Measurements from ENCODE around the gene BTLA. TPM values are rescaled to one million over a fixed set of nuclear protein-coding genes. Genes with fewer than 3 reads are reported as not detected.
"Not testable (repeated sequence)": the region's sequence is repeated elsewhere in the genome, so short reads cannot be mapped to it uniquely, and the experiment has no call there.

Gene BTLA
- total and polyA plus RNA-seq, 4 donors: 0.06 to 0.32 (median 0.12) TPM

DNA sequence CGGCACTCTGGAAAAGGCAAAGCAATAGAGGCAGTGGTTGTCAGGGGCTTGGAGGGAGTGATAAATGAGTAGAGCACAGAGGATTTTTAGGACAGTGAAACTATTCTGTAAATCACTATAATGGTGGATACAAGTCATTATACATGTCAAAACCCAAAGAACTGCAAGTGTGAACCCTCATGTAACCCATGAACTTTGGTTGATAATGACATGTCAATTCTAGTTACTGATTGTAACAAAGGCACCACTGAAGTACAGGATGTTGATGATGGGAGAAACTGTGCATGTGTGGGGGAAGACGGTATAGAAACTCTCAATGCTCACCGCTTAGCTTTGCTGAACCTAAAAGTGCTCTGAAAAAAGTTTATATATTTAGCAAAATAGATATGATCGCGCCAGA lies 36.0 kb downstream of the BTLA start:
- 57% methylated on average over 2 of the region's 5 CpGs for WGBS (ENCODE audit: insufficient coverage)
- no peak overlapping the region for H3K27ac ChIP-seq (ENCODE audit: low read depth, low read length)

GRCh38 chr3:112461787-112462186 lies 37.5 kb downstream of the BTLA start:
- not testable (repeated sequence) for H3K4me3 ChIP-seq (ENCODE audit: low read depth, low read length); DNase-seq (ENCODE audit: low read depth in 4 of 6, low spot score in 6 of 6); H3K27ac ChIP-seq (ENCODE audit: low read depth, low read length); H3K9me3 ChIP-seq (ENCODE audit: control insufficient read depth, insufficient read depth, low read length); H3K4me1 ChIP-seq (ENCODE audit: control insufficient read depth, insufficient read depth, low read length); H3K27me3 ChIP-seq (ENCODE audit: control insufficient read depth, insufficient read depth, low read length); H3K36me3 ChIP-seq (ENCODE audit: control insufficient read depth, insufficient read depth, low read length)
- no CpG with 5 or more reads among the region's 2 CpGs for WGBS (ENCODE audit: insufficient coverage)

More for the DNA sequence above, 36.0 kb downstream of the BTLA start:
- DNase-seq (ENCODE audit: low read depth in 4 of 6, low spot score in 6 of 6): no peak
- Histone ChIP-seq H3K27me3 (ENCODE audit: control insufficient read depth, insufficient read depth, low read length) (no peaks in the 10 kb centered on the region), H3K4me1 (ENCODE audit: control insufficient read depth, insufficient read depth, low read length) (no peaks in the 10 kb centered on the region), H3K9me3 (ENCODE audit: control insufficient read depth, insufficient read depth, low read length) (no peaks in the 10 kb centered on the region), H3K4me3 (ENCODE audit: low read depth, low read length) (no peak overlapping the region), H3K36me3 (ENCODE audit: control insufficient read depth, insufficient read depth, low read length) (no peaks in the 10 kb centered on the region)

GRCh38 chr3:112460519-112461195 lies 38.6 kb downstream of the BTLA start:
- Histone ChIP-seq H3K4me1 (ENCODE audit: control insufficient read depth, insufficient read depth, low read length) (no peaks in the 10 kb centered on the region), H3K36me3 (ENCODE audit: control insufficient read depth, insufficient read depth, low read length) (no peaks in the 10 kb centered on the region), H3K4me3 (ENCODE audit: low read depth, low read length) (no peak overlapping the region), H3K27ac (ENCODE audit: low read depth, low read length) (no peak overlapping the region), H3K9me3 (ENCODE audit: control insufficient read depth, insufficient read depth, low read length) (no peaks in the 10 kb centered on the region), H3K27me3 (ENCODE audit: control insufficient read depth, insufficient read depth, low read length) (no peaks in the 10 kb centered on the region)
- WGBS (ENCODE audit: insufficient coverage): no CpG with 5 or more reads among the region's 2 CpGs
- DNase-seq (ENCODE audit: low read depth in 4 of 6, low spot score in 6 of 6): no peak

DNA sequence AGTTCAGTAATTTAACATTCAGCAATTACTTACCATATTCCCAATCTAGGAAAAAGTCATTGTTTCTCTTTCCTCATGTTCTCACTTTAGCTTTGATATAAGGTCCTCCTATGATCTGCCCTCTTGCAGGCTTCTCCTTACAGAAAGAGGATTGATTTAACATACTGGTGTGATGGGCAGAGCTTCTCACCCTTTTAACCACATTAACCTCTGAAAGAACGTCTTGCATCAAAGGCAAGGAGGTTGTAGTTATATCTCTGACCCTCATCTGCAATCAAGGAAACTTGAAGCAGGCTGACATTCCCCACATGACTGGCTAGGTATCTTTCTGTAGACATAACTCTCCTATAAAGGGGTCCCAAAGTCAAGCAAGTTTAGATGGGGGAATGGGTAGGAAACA lies 39.5 kb downstream of the BTLA start:
- Histone ChIP-seq H3K9me3 (ENCODE audit: control insufficient read depth, insufficient read depth, low read length) (no peaks in the 10 kb centered on the region), H3K27ac (ENCODE audit: low read depth, low read length) (no peak overlapping the region), H3K4me3 (ENCODE audit: low read depth, low read length) (no peak overlapping the region), H3K4me1 (ENCODE audit: control insufficient read depth, insufficient read depth, low read length) (no peaks in the 10 kb centered on the region), H3K36me3 (ENCODE audit: control insufficient read depth, insufficient read depth, low read length) (no peaks in the 10 kb centered on the region), H3K27me3 (ENCODE audit: control insufficient read depth, insufficient read depth, low read length) (no peaks in the 10 kb centered on the region)
- DNase-seq (ENCODE audit: low read depth in 4 of 6, low spot score in 6 of 6): no peak
- no CpG with 5 or more reads among the region's 1 CpG for WGBS (ENCODE audit: insufficient coverage)

DNA sequence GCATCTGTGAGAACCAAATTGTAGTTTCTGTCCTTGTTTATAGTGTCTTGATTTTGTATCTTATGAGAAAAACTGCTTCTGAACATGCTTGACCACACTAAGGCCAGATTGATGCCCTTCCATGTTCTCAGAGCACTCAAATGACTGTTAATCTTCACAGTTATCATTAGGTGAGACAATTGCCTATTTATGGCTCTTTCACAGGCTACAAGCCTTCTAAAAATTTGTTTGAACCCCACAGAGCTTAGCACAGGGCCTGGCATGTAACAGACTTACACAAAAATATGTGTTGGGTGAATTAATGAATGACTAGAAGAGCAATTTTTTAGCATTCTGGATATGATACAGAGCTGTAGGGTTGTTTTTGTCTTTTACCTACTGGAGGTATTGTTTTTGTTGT lies 43.1 kb downstream of the BTLA start:
- DNase-seq (ENCODE audit: low read depth in 4 of 6, low spot score in 6 of 6): no peak
- Histone ChIP-seq H3K9me3 (ENCODE audit: control insufficient read depth, insufficient read depth, low read length) (no peaks in the 10 kb centered on the region), H3K27ac (ENCODE audit: low read depth, low read length) (no peak overlapping the region), H3K4me1 (ENCODE audit: control insufficient read depth, insufficient read depth, low read length) (no peaks in the 10 kb centered on the region), H3K36me3 (ENCODE audit: control insufficient read depth, insufficient read depth, low read length) (no peaks in the 10 kb centered on the region), H3K4me3 (ENCODE audit: low read depth, low read length) (no peak overlapping the region), H3K27me3 (ENCODE audit: control insufficient read depth, insufficient read depth, low read length) (no peaks in the 10 kb centered on the region)

- WGBS (ENCODE audit: insufficient coverage): no CpG with 5 or more reads among the region's 1 CpG
- H3K27me3 ChIP-seq (ENCODE audit: control insufficient read depth, insufficient read depth, low read length): no peaks in the 10 kb centered on the region
- no peak overlapping the region for H3K27ac ChIP-seq (ENCODE audit: low read depth, low read length)
- H3K4me1 ChIP-seq (ENCODE audit: control insufficient read depth, insufficient read depth, low read length): no peaks in the 10 kb centered on the region
- H3K36me3 ChIP-seq (ENCODE audit: control insufficient read depth, insufficient read depth, low read length): no peaks in the 10 kb centered on the region
- no peak overlapping the region for H3K4me3 ChIP-seq (ENCODE audit: low read depth, low read length)
- H3K9me3 ChIP-seq (ENCODE audit: control insufficient read depth, insufficient read depth, low read length): no peaks in the 10 kb centered on the region
- no peak for DNase-seq (ENCODE audit: low read depth in 4 of 6, low spot score in 6 of 6)
Observed at GRCh38 chr3:112448939-112449338, 50.3 kb downstream of the BTLA start.

GRCh38 chr3:112446343-112446742 lies 52.9 kb downstream of the BTLA start:
- H3K4me1 ChIP-seq (ENCODE audit: control insufficient read depth, insufficient read depth, low read length): no peaks in the 10 kb centered on the region
- no peaks in the 10 kb centered on the region for H3K9me3 ChIP-seq (ENCODE audit: control insufficient read depth, insufficient read depth, low read length)
- peak in 3 of 6 donors; percentile 11 to 23 (median 21) for DNase-seq (ENCODE audit: low read depth in 4 of 6, low spot score in 6 of 6)
- H3K27me3 ChIP-seq (ENCODE audit: control insufficient read depth, insufficient read depth, low read length): no peaks in the 10 kb centered on the region
- no peak overlapping the region for H3K27ac ChIP-seq (ENCODE audit: low read depth, low read length)
- no peaks in the 10 kb centered on the region for H3K36me3 ChIP-seq (ENCODE audit: control insufficient read depth, insufficient read depth, low read length)
- no CpG with 5 or more reads among the region's 1 CpG for WGBS (ENCODE audit: insufficient coverage)
- no peak overlapping the region for H3K4me3 ChIP-seq (ENCODE audit: low read depth, low read length)

- Histone ChIP-seq H3K4me3 (ENCODE audit: low read depth, low read length) (no peak overlapping the region), H3K4me1 (ENCODE audit: control insufficient read depth, insufficient read depth, low read length) (no peaks in the 10 kb centered on the region), H3K9me3 (ENCODE audit: control insufficient read depth, insufficient read depth, low read length) (no peaks in the 10 kb centered on the region), H3K36me3 (ENCODE audit: control insufficient read depth, insufficient read depth, low read length) (no peaks in the 10 kb centered on the region), H3K27me3 (ENCODE audit: control insufficient read depth, insufficient read depth, low read length) (no peaks in the 10 kb centered on the region), H3K27ac (ENCODE audit: low read depth, low read length) (no peak overlapping the region)
- no CpG with 5 or more reads among the region's 2 CpGs for WGBS (ENCODE audit: insufficient coverage)
- no peak for DNase-seq (ENCODE audit: low read depth in 4 of 6, low spot score in 6 of 6)
Observed at GRCh38 chr3:112445839-112446238, 53.4 kb downstream of the BTLA start.

GRCh38 chr3:112437146-112438022 lies 61.9 kb downstream of the BTLA start:
- Histone ChIP-seq H3K27me3 (ENCODE audit: control insufficient read depth, insufficient read depth, low read length) (no peaks in the 10 kb centered on the region), H3K4me3 (ENCODE audit: low read depth, low read length) (no peak overlapping the region), H3K9me3 (ENCODE audit: control insufficient read depth, insufficient read depth, low read length) (peaks cover 2% of the 10 kb centered on the region), H3K4me1 (ENCODE audit: control insufficient read depth, insufficient read depth, low read length) (no peaks in the 10 kb centered on the region), H3K27ac (ENCODE audit: low read depth, low read length) (no peak overlapping the region), H3K36me3 (ENCODE audit: control insufficient read depth, insufficient read depth, low read length) (no peaks in the 10 kb centered on the region)
- DNase-seq (ENCODE audit: low read depth in 4 of 6, low spot score in 6 of 6): no peak
- WGBS (ENCODE audit: insufficient coverage): 100% methylated on average over 5 of the region's 6 CpGs

DNA sequence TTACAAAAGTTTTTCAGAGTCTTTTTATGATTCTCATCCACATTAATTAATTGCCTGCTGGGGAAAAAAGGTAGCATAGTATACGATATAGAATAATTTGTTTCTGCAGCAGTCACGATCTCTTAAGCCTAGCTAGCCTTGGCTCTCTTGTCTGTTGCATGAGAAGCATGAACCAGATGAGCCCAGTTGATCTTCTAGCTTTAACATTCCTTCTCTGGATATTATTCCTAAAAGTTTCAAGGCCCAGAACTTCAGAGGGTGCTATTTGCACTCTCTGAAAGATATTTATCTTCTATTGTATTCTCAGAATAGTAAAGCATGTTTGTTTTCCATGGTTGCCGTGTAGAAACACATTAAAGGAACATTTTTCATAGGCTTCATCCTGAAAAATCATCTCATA lies 69.3 kb downstream of the BTLA start:
- no peaks in the 10 kb centered on the region for H3K4me1 ChIP-seq (ENCODE audit: control insufficient read depth, insufficient read depth, low read length)
- 60% methylated on average over 1 of the region's 3 CpGs for WGBS (ENCODE audit: insufficient coverage)
- no peak for DNase-seq (ENCODE audit: low read depth in 4 of 6, low spot score in 6 of 6)
- H3K27ac ChIP-seq (ENCODE audit: low read depth, low read length): no peak overlapping the region
- H3K36me3 ChIP-seq (ENCODE audit: control insufficient read depth, insufficient read depth, low read length): no peaks in the 10 kb centered on the region
- H3K27me3 ChIP-seq (ENCODE audit: control insufficient read depth, insufficient read depth, low read length): no peaks in the 10 kb centered on the region
- no peaks in the 10 kb centered on the region for H3K9me3 ChIP-seq (ENCODE audit: control insufficient read depth, insufficient read depth, low read length)
- H3K4me3 ChIP-seq (ENCODE audit: low read depth, low read length): no peak overlapping the region

Data from spinal cord (tissue), 10 donors.